ENCODE results near the gene PRR23E. TPM values are rescaled to one million over a fixed set of nuclear protein-coding genes. Genes with fewer than 3 reads are reported as not detected.

PRR23E gene
- total RNA-seq, 4 donors from 2014 or later, result not detected

GRCh38 chr3:127207727-127208482 is 15.0 kb downstream of the PRR23E start:
- Histone ChIP-seq H3K27me3 (no peaks in the 10 kb centered on the region), H3K4me3 (replicated peaks in 1 of 3) (no peak overlapping the region), H3K36me3 (no peaks in the 10 kb centered on the region), H3K4me1 (no peaks in the 10 kb centered on the region), H3K27ac (no peak overlapping the region), H3K9me3 (no peaks in the 10 kb centered on the region)
- intact Hi-C loops (cut with DNase I), result no loop called here
- DNase-seq, result no peak
- WGBS, 2 donors, result 87 to 94% methylated on average over 5 of the region's 8 CpGs
- TF ChIP-seq CTCF (IDR thresholded peaks at IDR 0.05) (no peak), POLR2A (IDR thresholded peaks at IDR 0.05) (no peak)

GRCh38 chr3:127208483-127209100 is 15.7 kb downstream of the PRR23E start:
- H3K9me3 ChIP-seq, result no peaks in the 10 kb centered on the region
- 81 to 86% methylated on average over 11 to 12 of the region's 14 CpGs for WGBS, 2 donors
- no peak overlapping the region for H3K4me3 ChIP-seq (replicated peaks in 1 of 3)
- no peak overlapping the region for H3K27ac ChIP-seq
- no peak for TF ChIP-seq POLR2A (IDR thresholded peaks at IDR 0.05)
- TF ChIP-seq CTCF (IDR thresholded peaks at IDR 0.05), result no peak
- no peaks in the 10 kb centered on the region for H3K27me3 ChIP-seq
- no peaks in the 10 kb centered on the region for H3K4me1 ChIP-seq
- intact Hi-C loops (cut with DNase I), result no loop called here
- DNase-seq, result no peak
- no peaks in the 10 kb centered on the region for H3K36me3 ChIP-seq

- Histone ChIP-seq H3K4me1 (no peaks in the 10 kb centered on the region), H3K4me3 (replicated peaks in 1 of 3) (no peak overlapping the region), H3K27me3 (no peaks in the 10 kb centered on the region), H3K27ac (no peak overlapping the region), H3K9me3 (no peaks in the 10 kb centered on the region), H3K36me3 (no peaks in the 10 kb centered on the region)
- intact Hi-C loops (cut with DNase I), result no loop called here
- TF ChIP-seq POLR2A (IDR thresholded peaks at IDR 0.05) (no peak), CTCF (IDR thresholded peaks at IDR 0.05) (no peak)
- DNase-seq, result no peak
- WGBS, 2 donors, result 73 to 94% methylated on average over 7 to 12 of the region's 13 CpGs
These were observed 16.4 kb downstream of the PRR23E start for GRCh38 chr3:127209155-127209839.

GRCh38 chr3:127209840-127210653 is 17.1 kb downstream of the PRR23E start:
- no peaks in the 10 kb centered on the region for H3K9me3 ChIP-seq
- H3K27ac ChIP-seq, result no peak overlapping the region
- TF ChIP-seq POLR2A (IDR thresholded peaks at IDR 0.05) (no peak), CTCF (IDR thresholded peaks at IDR 0.05) (no peak)
- DNase-seq, result no peak
- H3K27me3 ChIP-seq, result no peaks in the 10 kb centered on the region
- 65 to 76% methylated on average over 6 to 10 of the region's 14 CpGs for WGBS, 2 donors
- H3K4me3 ChIP-seq (replicated peaks in 1 of 3), result no peak overlapping the region
- no peaks in the 10 kb centered on the region for H3K36me3 ChIP-seq
- H3K4me1 ChIP-seq, result no peaks in the 10 kb centered on the region
- intact Hi-C loops (cut with DNase I), result no loop called here
